NB4 (cell line): ENCODE data around the gene PRR19.

Source experiments
- MYC ChIP-seq: IDR thresholded peaks from 2 replicates; pipeline ENCODE4 v1.6.1; 2011; ENCODE audit warnings: low read depth, low read length
- POLR2A ChIP-seq: IDR thresholded peaks from 2 replicates; pipeline ENCODE4 v1.6.1; 2011; ENCODE audit warnings: mild to moderate bottlenecking; ENCODE audit not compliant: insufficient read length; ENCODE audit errors: extremely low read depth
- TF ChIP-seq, protein P1 (sequence below): IDR thresholded peaks from one replicate; pipeline ENCODE4 v1.5.1; 2012; ENCODE audit warnings: low read depth, low read length

DNA sequence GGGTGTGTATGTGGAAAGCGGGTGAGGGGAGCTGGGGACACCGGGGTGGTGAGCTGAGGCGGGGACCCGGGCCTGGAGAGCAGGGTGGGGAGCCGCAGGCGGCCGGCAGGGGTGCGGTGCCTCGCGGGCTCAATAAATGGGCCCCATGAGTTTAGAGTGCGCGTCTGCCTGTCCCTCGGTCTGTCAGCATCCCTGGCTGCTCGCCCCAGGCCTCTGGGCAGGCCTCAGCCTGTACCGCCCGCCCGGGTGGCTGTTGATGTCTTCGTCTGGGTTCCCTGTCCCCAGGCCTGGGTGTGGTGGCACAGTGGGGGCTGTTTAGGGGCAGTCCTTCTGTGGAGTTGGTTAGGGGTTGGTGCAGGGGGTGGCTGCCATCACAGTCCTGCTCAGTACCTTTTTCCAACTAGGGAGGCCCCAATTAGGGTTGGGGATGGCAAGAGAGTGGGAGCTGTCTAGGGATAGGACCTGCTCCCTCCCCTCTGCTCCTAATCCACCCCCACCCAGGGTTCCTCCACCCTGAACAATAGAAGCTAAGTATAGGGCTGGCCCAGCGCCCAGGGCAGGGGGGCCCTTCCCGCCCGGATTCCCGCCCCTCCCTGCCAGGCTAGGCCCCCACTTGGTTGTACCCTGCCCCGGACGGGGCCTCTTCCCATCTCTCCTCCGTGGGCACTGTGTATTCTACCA lies 20.6 kb upstream of the PRR19 start:
- TF ChIP-seq POLR2A: no peak
- TF ChIP-seq, protein P1, sequence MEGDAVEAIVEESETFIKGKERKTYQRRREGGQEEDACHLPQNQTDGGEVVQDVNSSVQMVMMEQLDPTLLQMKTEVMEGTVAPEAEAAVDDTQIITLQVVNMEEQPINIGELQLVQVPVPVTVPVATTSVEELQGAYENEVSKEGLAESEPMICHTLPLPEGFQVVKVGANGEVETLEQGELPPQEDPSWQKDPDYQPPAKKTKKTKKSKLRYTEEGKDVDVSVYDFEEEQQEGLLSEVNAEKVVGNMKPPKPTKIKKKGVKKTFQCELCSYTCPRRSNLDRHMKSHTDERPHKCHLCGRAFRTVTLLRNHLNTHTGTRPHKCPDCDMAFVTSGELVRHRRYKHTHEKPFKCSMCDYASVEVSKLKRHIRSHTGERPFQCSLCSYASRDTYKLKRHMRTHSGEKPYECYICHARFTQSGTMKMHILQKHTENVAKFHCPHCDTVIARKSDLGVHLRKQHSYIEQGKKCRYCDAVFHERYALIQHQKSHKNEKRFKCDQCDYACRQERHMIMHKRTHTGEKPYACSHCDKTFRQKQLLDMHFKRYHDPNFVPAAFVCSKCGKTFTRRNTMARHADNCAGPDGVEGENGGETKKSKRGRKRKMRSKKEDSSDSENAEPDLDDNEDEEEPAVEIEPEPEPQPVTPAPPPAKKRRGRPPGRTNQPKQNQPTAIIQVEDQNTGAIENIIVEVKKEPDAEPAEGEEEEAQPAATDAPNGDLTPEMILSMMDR: no peak
- TF ChIP-seq MYC: no peak
